Measurements from ENCODE around the gene DCLK3. TPM values are rescaled to one million over a fixed set of nuclear protein-coding genes. Genes with fewer than 3 reads are reported as not detected.

DCLK3 gene
- total RNA-seq, 1 donor from 2014 or later = not detected

DNA sequence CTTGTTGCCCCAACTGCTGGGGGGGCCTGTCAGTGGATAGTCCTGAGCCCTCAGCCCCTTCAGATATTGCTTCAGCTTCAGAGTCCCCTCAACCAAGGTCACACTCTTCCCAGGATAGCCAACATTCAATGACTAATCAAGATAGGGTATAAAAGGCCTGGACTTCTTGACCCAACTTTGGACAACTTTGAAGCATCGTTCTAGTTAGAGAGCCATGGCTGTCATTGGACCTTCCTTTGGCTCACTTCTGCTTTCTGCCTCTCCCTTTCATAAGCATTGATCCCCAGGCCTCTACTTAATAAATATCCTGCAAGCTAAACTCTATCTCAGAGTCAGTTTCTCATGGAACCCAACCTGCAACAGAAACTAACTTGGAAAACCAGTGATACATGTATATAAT lies 31.3 kb upstream of the DCLK3 start:
- Mint-ChIP-seq H3K27me3 (ENCODE audit: unreplicated experiment) (peaks cover 3% of the 10 kb centered on the region), H3K27ac (ENCODE audit: unreplicated experiment) (peak overlapping the region; percentile 33), H3K9me3 (ENCODE audit: unreplicated experiment) (no peaks in the 10 kb centered on the region), H3K4me3 (ENCODE audit: unreplicated experiment) (no peak overlapping the region), H3K4me1 (ENCODE audit: unreplicated experiment) (peaks cover 8% of the 10 kb centered on the region), H3K36me3 (ENCODE audit: low read depth, unreplicated experiment) (no peaks in the 10 kb centered on the region)
- no peak for TF ChIP-seq CTCF (IDR thresholded peaks at IDR 0.05; ENCODE audit: unreplicated experiment)
- no peak for DNase-seq (ENCODE audit: low spot score)

- Mint-ChIP-seq H3K36me3 (ENCODE audit: low read depth, unreplicated experiment) (no peaks in the 10 kb centered on the region), H3K9me3 (ENCODE audit: unreplicated experiment) (no peaks in the 10 kb centered on the region), H3K27me3 (ENCODE audit: unreplicated experiment) (peaks cover 4% of the 10 kb centered on the region), H3K4me1 (ENCODE audit: unreplicated experiment) (peaks cover 8% of the 10 kb centered on the region), H3K27ac (ENCODE audit: unreplicated experiment) (no peak overlapping the region), H3K4me3 (ENCODE audit: unreplicated experiment) (no peak overlapping the region)
- no peak for TF ChIP-seq CTCF (IDR thresholded peaks at IDR 0.05; ENCODE audit: unreplicated experiment)
- DNase-seq (ENCODE audit: low spot score) = peak; percentile 54
Observed at GRCh38 chr3:36792342-36792741, 28.0 kb upstream of the DCLK3 start.

GRCh38 chr3:36790765-36791164 lies 26.4 kb upstream of the DCLK3 start:
- no peak overlapping the region for H3K27ac Mint-ChIP-seq (ENCODE audit: unreplicated experiment)
- H3K4me3 Mint-ChIP-seq (ENCODE audit: unreplicated experiment) = no peak overlapping the region
- H3K4me1 Mint-ChIP-seq (ENCODE audit: unreplicated experiment) = peaks cover 8% of the 10 kb centered on the region
- TF ChIP-seq CTCF (IDR thresholded peaks at IDR 0.05; ENCODE audit: unreplicated experiment) = no peak
- no peak for DNase-seq (ENCODE audit: low spot score)
- peaks cover 7% of the 10 kb centered on the region for H3K27me3 Mint-ChIP-seq (ENCODE audit: unreplicated experiment)
- H3K9me3 Mint-ChIP-seq (ENCODE audit: unreplicated experiment) = no peaks in the 10 kb centered on the region
- no peaks in the 10 kb centered on the region for H3K36me3 Mint-ChIP-seq (ENCODE audit: low read depth, unreplicated experiment)

GRCh38 chr3:36786921-36787890 lies 22.9 kb upstream of the DCLK3 start:
- H3K27ac Mint-ChIP-seq (ENCODE audit: unreplicated experiment) = no peak overlapping the region
- no peaks in the 10 kb centered on the region for H3K9me3 Mint-ChIP-seq (ENCODE audit: unreplicated experiment)
- peaks cover 4% of the 10 kb centered on the region for H3K27me3 Mint-ChIP-seq (ENCODE audit: unreplicated experiment)
- H3K4me1 Mint-ChIP-seq (ENCODE audit: unreplicated experiment) = peaks cover 8% of the 10 kb centered on the region
- H3K36me3 Mint-ChIP-seq (ENCODE audit: low read depth, unreplicated experiment) = no peaks in the 10 kb centered on the region
- no peak for DNase-seq (ENCODE audit: low spot score)
- TF ChIP-seq CTCF (IDR thresholded peaks at IDR 0.05; ENCODE audit: unreplicated experiment) = no peak
- no peak overlapping the region for H3K4me3 Mint-ChIP-seq (ENCODE audit: unreplicated experiment)

GRCh38 chr3:36784138-36784635 lies 19.8 kb upstream of the DCLK3 start:
- Mint-ChIP-seq H3K27me3 (ENCODE audit: unreplicated experiment) (peaks cover 4% of the 10 kb centered on the region), H3K9me3 (ENCODE audit: unreplicated experiment) (no peaks in the 10 kb centered on the region), H3K4me3 (ENCODE audit: unreplicated experiment) (no peak overlapping the region), H3K4me1 (ENCODE audit: unreplicated experiment) (no peaks in the 10 kb centered on the region), H3K27ac (ENCODE audit: unreplicated experiment) (no peak overlapping the region), H3K36me3 (ENCODE audit: low read depth, unreplicated experiment) (no peaks in the 10 kb centered on the region)
- no peak for TF ChIP-seq CTCF (IDR thresholded peaks at IDR 0.05; ENCODE audit: unreplicated experiment)
- DNase-seq (ENCODE audit: low spot score) = no peak

Measured in endothelial cell (in vitro differentiated cells).